HG03354 (cell line): ENCODE data around the gene FBXL7.

Experiments
- ATAC-seq: cut with Tn5 transposase; IDR thresholded peaks from one replicate; pipeline ENCODE4 v1.9.1; 2021; ENCODE audit warnings: mild to moderate bottlenecking; ENCODE audit not compliant: unreplicated experiment, poor library complexity, severe bottlenecking

The FBXL7 gene

GRCh38 chr5:15946026-15946425 lies 446.0 kb downstream of the FBXL7 start:
- ATAC-seq = no peak

- no peak for ATAC-seq
Measured at GRCh38 chr5:15948190-15948589, 448.2 kb downstream of the FBXL7 start.

DNA sequence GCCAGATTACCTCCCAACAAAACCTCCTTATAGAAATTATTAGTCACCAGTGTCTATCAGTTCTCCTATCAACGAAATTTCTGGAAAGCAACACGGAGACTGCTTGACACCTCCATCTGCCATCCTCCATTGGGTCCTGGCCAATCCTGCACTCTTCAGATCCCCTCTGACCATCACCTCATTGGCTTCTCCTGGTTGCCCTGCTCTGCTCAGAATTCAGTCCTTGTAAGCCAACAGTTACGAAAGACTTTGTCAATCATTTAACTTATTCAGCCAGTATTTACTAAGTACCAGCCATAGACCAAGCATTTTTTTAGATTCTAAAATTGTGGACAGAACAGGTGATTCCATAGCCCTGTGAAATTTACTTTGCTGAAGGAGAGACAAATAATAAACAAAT lies 451.1 kb downstream of the FBXL7 start:
- no peak for ATAC-seq

DNA sequence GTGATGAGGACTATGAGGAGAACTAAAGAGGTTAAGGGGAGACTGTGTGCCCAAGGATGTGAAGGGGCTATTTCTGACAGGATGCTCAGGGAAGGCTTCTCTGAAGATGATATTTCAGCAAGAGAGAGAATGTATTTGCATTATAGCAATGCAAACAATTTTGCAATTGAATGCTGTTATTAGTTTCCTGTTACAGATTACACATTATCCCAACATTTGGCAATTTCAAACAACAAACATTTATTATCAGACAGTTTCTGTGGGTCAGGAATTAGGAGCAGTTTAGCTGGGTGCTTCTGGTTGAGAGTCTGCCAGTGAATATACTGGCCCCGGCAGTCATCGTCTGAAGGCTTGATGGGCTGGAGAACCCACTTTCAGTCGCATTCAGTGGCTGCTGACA lies 451.6 kb downstream of the FBXL7 start:
- ATAC-seq = no peak

GRCh38 chr5:15956622-15957021 lies 456.6 kb downstream of the FBXL7 start:
- ATAC-seq = no peak

DNA sequence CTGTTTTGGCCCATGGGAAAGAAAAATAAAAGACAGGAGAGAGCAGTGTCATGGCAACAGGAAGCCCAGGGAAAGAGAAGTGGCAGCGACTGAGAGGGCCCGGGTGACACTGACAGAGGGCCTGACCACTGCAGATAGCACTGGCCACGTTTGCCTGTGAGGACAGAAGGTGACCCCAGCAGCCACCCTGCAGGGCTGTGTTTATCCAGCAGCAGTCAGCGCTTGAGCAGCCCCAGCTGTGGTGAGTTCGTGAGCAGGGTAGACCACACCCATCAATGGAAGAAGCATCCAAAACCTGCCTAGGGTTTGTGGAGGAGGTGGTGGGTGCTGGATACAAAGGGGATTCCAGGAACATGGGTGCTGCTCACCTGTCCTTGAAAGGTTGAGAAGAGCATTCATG lies 457.1 kb downstream of the FBXL7 start:
- ATAC-seq = no peak

DNA sequence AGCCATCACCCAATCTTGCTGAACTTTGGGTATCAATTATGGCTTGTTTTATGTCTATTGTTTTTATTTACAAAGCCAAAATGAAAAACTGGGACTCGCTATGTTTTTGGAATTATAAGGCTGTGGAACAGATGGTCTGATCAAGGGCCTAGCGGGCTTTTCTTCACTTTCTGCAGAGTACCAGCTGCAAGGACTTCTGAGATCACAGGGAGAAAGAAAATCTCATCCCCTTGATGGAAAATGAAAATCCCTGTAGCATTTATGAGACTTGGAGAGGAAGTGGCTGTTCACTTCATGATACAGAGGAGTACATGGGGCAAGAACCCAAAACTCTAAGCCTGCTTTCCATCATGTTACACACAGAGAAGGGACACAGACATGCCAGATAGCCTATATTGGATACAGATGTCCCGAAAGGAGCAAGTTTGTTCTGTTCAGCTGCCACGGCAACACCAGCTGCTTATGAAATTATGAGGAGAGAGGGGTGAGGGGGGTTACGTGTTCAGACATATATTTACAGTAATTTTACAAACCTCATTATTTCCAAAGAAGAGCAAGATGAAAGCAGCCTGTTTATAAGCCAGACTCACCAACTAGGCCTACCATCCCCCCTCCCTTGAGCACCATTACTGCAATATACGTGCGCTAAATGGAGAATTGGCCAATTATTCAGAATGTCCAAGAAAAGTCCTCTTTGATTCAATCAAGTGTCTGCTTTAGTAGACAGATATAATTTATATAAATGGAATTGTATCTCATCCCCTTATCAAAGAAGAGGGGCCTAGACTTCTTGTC lies 459.6 kb downstream of the FBXL7 start:
- no peak for ATAC-seq

- no peak for ATAC-seq
Measured at GRCh38 chr5:15966066-15966640, 466.2 kb downstream of the FBXL7 start.

GRCh38 chr5:15966651-15967050 lies 466.7 kb downstream of the FBXL7 start:
- no peak for ATAC-seq

DNA sequence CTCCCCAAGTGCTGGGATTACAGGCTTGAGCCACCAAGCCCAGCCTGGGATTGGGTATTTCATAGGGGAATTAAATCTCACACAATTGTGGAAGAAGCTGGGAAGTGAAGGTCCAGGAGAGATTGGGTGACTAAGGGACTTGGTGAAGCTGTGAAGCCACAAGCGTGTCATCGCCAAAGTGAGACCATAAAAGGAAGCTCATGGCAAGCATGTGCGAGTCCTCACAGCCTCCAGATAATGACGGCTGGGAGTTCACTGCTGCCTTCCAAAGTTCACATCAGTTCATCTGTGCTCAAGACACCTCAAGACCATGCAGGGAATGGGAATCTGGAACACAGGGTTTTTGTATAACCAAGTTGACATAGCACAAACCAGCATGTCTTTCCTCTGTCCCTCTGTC lies 469.0 kb downstream of the FBXL7 start:
- ATAC-seq = no peak

GRCh38 chr5:15977851-15978250 lies 477.9 kb downstream of the FBXL7 start:
- no peak for ATAC-seq

GRCh38 chr5:15980835-15981234 lies 480.9 kb downstream of the FBXL7 start:
- no peak for ATAC-seq

DNA sequence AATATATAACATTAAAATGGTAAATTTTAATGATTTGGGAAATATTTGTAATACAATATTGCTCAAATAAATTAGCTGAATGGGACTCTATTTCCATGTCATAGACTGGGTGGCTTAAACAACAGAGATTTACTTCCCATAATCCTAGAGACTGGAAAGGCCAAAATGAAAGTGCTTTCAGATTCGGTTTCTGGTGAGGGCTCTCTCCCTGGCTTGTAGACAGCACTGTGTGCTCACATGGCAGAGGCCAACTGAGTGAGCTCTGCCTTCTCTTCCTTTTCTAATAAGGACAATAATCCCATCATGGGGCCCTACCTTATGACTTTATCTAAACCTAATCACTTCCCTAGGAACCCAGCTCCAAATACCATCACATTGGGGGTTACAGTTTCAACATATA lies 483.4 kb downstream of the FBXL7 start:
- ATAC-seq = no peak
